ENCODE data around the gene CYP20A1. TPM values are rescaled to one million over a fixed set of nuclear protein-coding genes. Genes with fewer than 3 reads are reported as not detected.
"Not testable (repeated sequence)": the region's sequence is repeated elsewhere in the genome, so short reads cannot be mapped to it uniquely, and the experiment has no call there.

Gene CYP20A1
- total RNA-seq, 1 donor from 2014 or later, result 18.1 TPM

GRCh38 chr2:203280428-203281064 is 41.7 kb downstream of the CYP20A1 start:
- DNase-seq (ENCODE audit: low read depth), result peak; percentile 47

GRCh38 chr2:203282101-203282500 is 43.3 kb downstream of the CYP20A1 start:
- no peak for DNase-seq (ENCODE audit: low read depth)

GRCh38 chr2:203286532-203286931 is 47.7 kb downstream of the CYP20A1 start:
- DNase-seq (ENCODE audit: low read depth), result no peak

GRCh38 chr2:203301667-203302066 is 62.8 kb downstream of the CYP20A1 start:
- DNase-seq (ENCODE audit: low read depth), result no peak

- not testable (repeated sequence) for DNase-seq (ENCODE audit: low read depth)
These were observed 63.8 kb downstream of the CYP20A1 start for GRCh38 chr2:203302586-203302985.

- DNase-seq (ENCODE audit: low read depth), result no peak
These were observed 72.0 kb downstream of the CYP20A1 start for GRCh38 chr2:203310688-203311436.

- DNase-seq (ENCODE audit: low read depth), result no peak
These were observed 87.5 kb downstream of the CYP20A1 start for GRCh38 chr2:203326356-203326755.

GRCh38 chr2:203327582-203327900 is 88.7 kb downstream of the CYP20A1 start:
- DNase-seq (ENCODE audit: low read depth), result no peak

GRCh38 chr2:203327901-203328759 is 89.3 kb downstream of the CYP20A1 start, which contains the start of gene ABI2:
Gene ABI2, plus strand, starts transcription at chr2:203328394. Its CDS starts 121 bp downstream, at chr2:203328515.
- DNase-seq (ENCODE audit: low read depth), result peak; percentile 91

- DNase-seq (ENCODE audit: low read depth), result peak; percentile 36
These were observed 90.1 kb downstream of the CYP20A1 start for GRCh38 chr2:203328760-203329540.

- no peak for DNase-seq (ENCODE audit: low read depth)
These were observed 91.6 kb downstream of the CYP20A1 start for GRCh38 chr2:203330434-203330833.

GRCh38 chr2:203338322-203338721 is 99.5 kb downstream of the CYP20A1 start:
- no peak for DNase-seq (ENCODE audit: low read depth)

- DNase-seq (ENCODE audit: low read depth), result peak; percentile 43
These were observed 102.1 kb downstream of the CYP20A1 start for GRCh38 chr2:203340791-203341487.

GRCh38 chr2:203341741-203342310 is 103.0 kb downstream of the CYP20A1 start:
- no peak for DNase-seq (ENCODE audit: low read depth)

GRCh38 chr2:203342374-203342773 is 103.6 kb downstream of the CYP20A1 start:
- not testable (repeated sequence) for DNase-seq (ENCODE audit: low read depth)

- DNase-seq (ENCODE audit: low read depth), result no peak
These were observed 105.8 kb downstream of the CYP20A1 start for GRCh38 chr2:203344667-203345066.

- DNase-seq (ENCODE audit: low read depth), result no peak
These were observed 107.8 kb downstream of the CYP20A1 start for GRCh38 chr2:203346612-203347011.

GRCh38 chr2:203347375-203347774 is 108.6 kb downstream of the CYP20A1 start:
- no peak for DNase-seq (ENCODE audit: low read depth)

- DNase-seq (ENCODE audit: low read depth), result no peak
These were observed 113.9 kb downstream of the CYP20A1 start for GRCh38 chr2:203352604-203353255.

GRCh38 chr2:203354966-203355365 is 116.1 kb downstream of the CYP20A1 start:
- DNase-seq (ENCODE audit: low read depth), result no peak
